DMS53 (cell line): ENCODE measurements around the gene EMILIN1.
"Not testable (repeated sequence)": the region's sequence is repeated elsewhere in the genome, so short reads cannot be mapped to it uniquely, and the experiment has no call there.

Experiments
- DNase-seq: peaks from one replicate; lab custom pipeline; 2025; lab: John Stamatoyannopoulos, UW

Gene EMILIN1

GRCh38 chr2:27094353-27094984 lies 16.1 kb downstream of the EMILIN1 start:
- no peak for DNase-seq

GRCh38 chr2:27095427-27095744 lies 17.0 kb downstream of the EMILIN1 start:
- DNase-seq: no peak

- peak; percentile 66 for DNase-seq
Measured at GRCh38 chr2:27095745-27096651, 17.6 kb downstream of the EMILIN1 start.

- no peak for DNase-seq
Measured at GRCh38 chr2:27096748-27097297, 18.4 kb downstream of the EMILIN1 start.

- no peak for DNase-seq
Measured at GRCh38 chr2:27097341-27097740, 18.9 kb downstream of the EMILIN1 start.

- peak; percentile 71 for DNase-seq
Measured at GRCh38 chr2:27099334-27099955, 21.0 kb downstream of the EMILIN1 start.

- no peak for DNase-seq
Measured at GRCh38 chr2:27100036-27100435, 21.6 kb downstream of the EMILIN1 start.

- no peak for DNase-seq
Measured at GRCh38 chr2:27102329-27102728, 23.9 kb downstream of the EMILIN1 start.

- DNase-seq: no peak
Measured at GRCh38 chr2:27105981-27106380, 27.6 kb downstream of the EMILIN1 start.

- DNase-seq: no peak
Measured at GRCh38 chr2:27108221-27108620, 29.8 kb downstream of the EMILIN1 start.

- no peak for DNase-seq
Measured at GRCh38 chr2:27109083-27109482, 30.7 kb downstream of the EMILIN1 start.

- DNase-seq: not testable (repeated sequence)
Measured at GRCh38 chr2:27110603-27111352, 32.4 kb downstream of the EMILIN1 start.

GRCh38 chr2:27111392-27112078 lies 33.1 kb downstream of the EMILIN1 start:
- DNase-seq: not testable (repeated sequence)

- peak; percentile 20 for DNase-seq
Measured at GRCh38 chr2:27115519-27115918, 37.1 kb downstream of the EMILIN1 start.

GRCh38 chr2:27117995-27118524 lies 39.6 kb downstream of the EMILIN1 start:
- DNase-seq: peak; percentile 56

GRCh38 chr2:27118525-27119329 lies 40.3 kb downstream of the EMILIN1 start, which contains the start of gene CGREF1:
TSS of gene CGREF1 (minus strand) at chr2:27119128. CDS start at chr2:27104366, 14,762 bp downstream.
- peak; percentile 56 for DNase-seq

- not testable (repeated sequence) for DNase-seq
Measured at GRCh38 chr2:27119330-27119670, 40.9 kb downstream of the EMILIN1 start.

- no peak for DNase-seq
Measured at GRCh38 chr2:27121906-27122305, 43.5 kb downstream of the EMILIN1 start.

- DNase-seq: no peak
Measured at GRCh38 chr2:27122791-27123190, 44.4 kb downstream of the EMILIN1 start.
